Ovary (tissue), 3 donors: ENCODE results near the gene SBK2.

Experiments used
- EP300 ChIP-seq: sonication (generic); formaldehyde crosslinking; IDR thresholded peaks from one replicate; pipeline ENCODE4 v1.6.1; 2017; ENCODE audit warnings: antibody characterized with exemption
- POLR2A ChIP-seq: fragments of 450-650 bp; IDR thresholded peaks from one replicate; pipeline ENCODE4 v1.6.1; 2017; ENCODE audit warnings: antibody characterized with exemption, mild to moderate bottlenecking, moderate library complexity
- TF ChIP-seq, protein P1 (sequence below), 3 donors: fragments of 450-650 bp in 2 of 3; fragments of 200-600 bp in 1 of 3; IDR thresholded peaks; one replicate each; pipeline versions ENCODE4 v1.5.1 to v1.8.0; 2016 to 2022; ENCODE audit warnings: antibody characterized with exemption in 3 of 3, mild to moderate bottlenecking in 1 of 3
- donor health status: DM: no; HTN: no; CAD: no.

DNA sequence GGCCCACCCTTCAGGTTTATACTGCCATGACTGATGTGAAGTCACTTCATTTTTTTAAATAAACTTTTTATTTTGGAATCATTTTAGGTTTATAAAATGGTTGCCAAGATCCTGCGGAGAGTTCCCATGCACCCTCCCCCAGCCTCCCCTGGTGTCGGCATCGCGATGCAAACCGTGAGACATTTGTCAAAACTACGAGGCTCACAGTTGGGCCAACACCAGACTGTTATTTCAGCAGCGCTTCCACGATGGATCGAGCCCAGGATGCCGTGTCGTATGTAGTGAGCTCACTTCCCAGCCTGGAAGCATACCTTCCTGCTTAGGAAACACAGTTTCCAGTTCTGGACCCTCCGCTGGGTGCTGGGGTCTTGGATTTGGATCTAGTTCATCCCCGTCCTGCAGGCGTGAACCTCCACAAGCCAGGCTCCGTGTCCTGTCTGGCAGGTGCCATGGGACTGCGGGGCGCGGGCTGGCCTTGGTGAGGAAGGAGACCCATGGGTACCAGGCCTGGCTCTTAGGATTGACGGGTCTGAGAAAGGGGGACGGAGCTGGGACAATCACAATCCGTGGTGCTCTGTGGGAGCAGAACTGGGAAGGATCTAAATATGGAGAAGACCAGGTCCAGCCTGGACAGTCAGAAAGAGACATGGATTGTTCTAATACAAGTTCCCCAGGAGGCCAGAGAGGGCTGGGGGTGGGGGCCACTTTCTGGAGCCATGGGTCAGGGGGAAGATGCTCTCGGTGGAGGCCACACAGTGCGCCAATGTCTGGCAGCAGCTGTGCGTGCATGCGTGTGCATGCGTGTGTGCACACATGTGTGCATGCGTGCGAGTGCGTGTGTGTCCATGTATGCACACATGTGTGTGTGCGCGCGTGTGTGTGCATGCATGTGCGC lies 2.4 kb upstream of the SBK2 start:
- TF ChIP-seq, protein P1, sequence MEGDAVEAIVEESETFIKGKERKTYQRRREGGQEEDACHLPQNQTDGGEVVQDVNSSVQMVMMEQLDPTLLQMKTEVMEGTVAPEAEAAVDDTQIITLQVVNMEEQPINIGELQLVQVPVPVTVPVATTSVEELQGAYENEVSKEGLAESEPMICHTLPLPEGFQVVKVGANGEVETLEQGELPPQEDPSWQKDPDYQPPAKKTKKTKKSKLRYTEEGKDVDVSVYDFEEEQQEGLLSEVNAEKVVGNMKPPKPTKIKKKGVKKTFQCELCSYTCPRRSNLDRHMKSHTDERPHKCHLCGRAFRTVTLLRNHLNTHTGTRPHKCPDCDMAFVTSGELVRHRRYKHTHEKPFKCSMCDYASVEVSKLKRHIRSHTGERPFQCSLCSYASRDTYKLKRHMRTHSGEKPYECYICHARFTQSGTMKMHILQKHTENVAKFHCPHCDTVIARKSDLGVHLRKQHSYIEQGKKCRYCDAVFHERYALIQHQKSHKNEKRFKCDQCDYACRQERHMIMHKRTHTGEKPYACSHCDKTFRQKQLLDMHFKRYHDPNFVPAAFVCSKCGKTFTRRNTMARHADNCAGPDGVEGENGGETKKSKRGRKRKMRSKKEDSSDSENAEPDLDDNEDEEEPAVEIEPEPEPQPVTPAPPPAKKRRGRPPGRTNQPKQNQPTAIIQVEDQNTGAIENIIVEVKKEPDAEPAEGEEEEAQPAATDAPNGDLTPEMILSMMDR (IDR thresholded peaks at IDR 0.05): no peak
- TF ChIP-seq POLR2A: no peak
- no peak for TF ChIP-seq EP300
